Endodermal cell (in vitro differentiated cells): ENCODE measurements around the gene LMF1. TPM values are rescaled to one million over a fixed set of nuclear protein-coding genes. Genes with fewer than 3 reads are reported as not detected.
"Not testable (repeated sequence)": the region's sequence is repeated elsewhere in the genome, so short reads cannot be mapped to it uniquely, and the experiment has no call there.

ENCODE experiments used
- DNase-seq: peaks from one replicate; pipeline ENCODE4 v3.0.0-alpha.2; 2017
- H3K27ac ChIP-seq: 2 replicates; pipeline ENCODE4 v1.5.1; 2013; ENCODE audit warnings: mild to moderate bottlenecking, low read depth, low read length, moderate library complexity
- H3K27me3 ChIP-seq: 2 replicates; pipeline ENCODE4 v1.6.1; 2013; ENCODE audit warnings: mild to moderate bottlenecking, low read length, moderate library complexity; ENCODE audit not compliant: insufficient read depth, control insufficient read depth, poor library complexity, severe bottlenecking
- H3K36me3 ChIP-seq: 2 replicates; pipeline ENCODE4 v1.7.0; 2013; ENCODE audit warnings: mild to moderate bottlenecking, low read length, moderate library complexity; ENCODE audit not compliant: control insufficient read depth, insufficient read depth
- H3K4me1 ChIP-seq: one replicate; pipeline ENCODE4 v1.7.0; 2013; ENCODE audit warnings: low read length; ENCODE audit not compliant: control insufficient read depth, insufficient read depth
- H3K4me3 ChIP-seq: 2 replicates; pipeline ENCODE4 v1.5.1; 2013; ENCODE audit warnings: mild to moderate bottlenecking, low read length, moderate library complexity
- H3K9ac ChIP-seq: 2 replicates; pipeline ENCODE4 v1.6.1; 2013; ENCODE audit warnings: mild to moderate bottlenecking, low read length, moderate library complexity; ENCODE audit not compliant: poor library complexity, severe bottlenecking; ENCODE audit errors: extremely low read depth
- H3K9me3 ChIP-seq: 2 replicates; pipeline ENCODE4 v1.6.1; 2013; ENCODE audit warnings: mild to moderate bottlenecking, low read length, moderate library complexity; ENCODE audit not compliant: control insufficient read depth
- H3K27ac Mint-ChIP-seq: 2 replicates; pipeline ENCODE4 v1.8.0; 2020; ENCODE audit warnings: mixed read lengths
- H3K27me3 Mint-ChIP-seq: 2 replicates; pipeline ENCODE4 v1.8.0; 2021; ENCODE audit warnings: mild to moderate bottlenecking, mixed read lengths; ENCODE audit not compliant: insufficient read depth
- H3K36me3 Mint-ChIP-seq: 2 replicates; pipeline ENCODE4 v1.8.0; 2020; ENCODE audit warnings: low read depth, mixed read lengths
- H3K4me1 Mint-ChIP-seq: 2 replicates; pipeline ENCODE4 v1.8.0; 2020; ENCODE audit warnings: mixed read lengths
- H3K4me3 Mint-ChIP-seq: 2 replicates; pipeline ENCODE4 v1.8.0; 2020; ENCODE audit warnings: mild to moderate bottlenecking, moderate library complexity, mixed read lengths
- H3K9me3 Mint-ChIP-seq: 2 replicates; pipeline ENCODE4 v1.8.0; 2020; ENCODE audit warnings: mild to moderate bottlenecking, mixed read lengths
- WGBS, 2 experiments: methylation state at CpG; one replicate each; pipeline versions ENCODE4 v1.1.5 to v1.1.7; 2013; ENCODE audit warnings: missing lambda C conversion rate in 2 of 2, mixed read lengths in 1 of 2; ENCODE audit not compliant: insufficient coverage in 1 of 2, insufficient read length in 1 of 2; 5-methylcytosine and 5-hydroxymethylcytosine counted together
- total RNA-seq, 2 donors: library from RNA; stranded (reverse); fragmentation: NEBNext Ultra II Directional in 1 of 2; extraction: Animal tissue kit (Norgen Biotek cat#: 25700) in 1 of 2; gene quantifications; 2 replicates in 1 of 2; 3 replicates in 1 of 2; pipeline ENCODE4 v1.2.1, GENCODE V29; 2021
- TF ChIP-seq, protein P1 (sequence below): fragments of 200-600 bp; sonication (generic); conservative IDR thresholded peaks from 2 replicates; pipeline ENCODE4 v1.5.0; 2021; ENCODE audit warnings: antibody characterized with exemption, mild to moderate bottlenecking

LMF1 gene
- total RNA-seq, 2 donors from 2014 or later: 13.7 to 15.1 TPM

DNA sequence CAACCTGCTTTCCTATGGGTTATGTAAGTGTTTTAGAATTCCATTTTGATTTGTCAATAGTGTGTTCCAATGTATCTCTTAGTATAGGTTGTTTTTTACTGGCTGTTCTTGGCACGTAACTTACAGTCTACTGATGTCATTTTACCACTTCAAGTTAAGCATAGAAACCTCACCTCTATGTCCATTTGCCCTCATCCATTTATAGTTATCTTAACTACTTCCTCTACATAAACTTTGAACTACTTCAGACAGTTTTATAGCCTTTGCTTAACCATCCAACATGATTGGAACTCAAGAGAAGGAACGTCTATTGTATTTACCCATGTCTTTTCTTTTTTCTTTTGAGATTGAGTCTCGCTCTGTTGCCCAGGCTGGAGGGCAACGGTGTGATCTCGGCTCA lies 105.8 kb downstream of the LMF1 start:
- Mint-ChIP-seq H3K27ac (no peak overlapping the region), H3K9me3 (peaks cover 17% of the 10 kb centered on the region), H3K4me3 (no peak overlapping the region), H3K36me3 (peaks cover 4% of the 10 kb centered on the region), H3K27me3 (no peaks in the 10 kb centered on the region), H3K4me1 (no peaks in the 10 kb centered on the region)
- Histone ChIP-seq H3K9me3 (no peaks in the 10 kb centered on the region), H3K4me3 (no peak overlapping the region), H3K9ac (no peak overlapping the region), H3K36me3 (no peaks in the 10 kb centered on the region), H3K4me1 (no peaks in the 10 kb centered on the region), H3K27ac (no peak overlapping the region), H3K27me3 (no peaks in the 10 kb centered on the region)
- TF ChIP-seq, protein P1, sequence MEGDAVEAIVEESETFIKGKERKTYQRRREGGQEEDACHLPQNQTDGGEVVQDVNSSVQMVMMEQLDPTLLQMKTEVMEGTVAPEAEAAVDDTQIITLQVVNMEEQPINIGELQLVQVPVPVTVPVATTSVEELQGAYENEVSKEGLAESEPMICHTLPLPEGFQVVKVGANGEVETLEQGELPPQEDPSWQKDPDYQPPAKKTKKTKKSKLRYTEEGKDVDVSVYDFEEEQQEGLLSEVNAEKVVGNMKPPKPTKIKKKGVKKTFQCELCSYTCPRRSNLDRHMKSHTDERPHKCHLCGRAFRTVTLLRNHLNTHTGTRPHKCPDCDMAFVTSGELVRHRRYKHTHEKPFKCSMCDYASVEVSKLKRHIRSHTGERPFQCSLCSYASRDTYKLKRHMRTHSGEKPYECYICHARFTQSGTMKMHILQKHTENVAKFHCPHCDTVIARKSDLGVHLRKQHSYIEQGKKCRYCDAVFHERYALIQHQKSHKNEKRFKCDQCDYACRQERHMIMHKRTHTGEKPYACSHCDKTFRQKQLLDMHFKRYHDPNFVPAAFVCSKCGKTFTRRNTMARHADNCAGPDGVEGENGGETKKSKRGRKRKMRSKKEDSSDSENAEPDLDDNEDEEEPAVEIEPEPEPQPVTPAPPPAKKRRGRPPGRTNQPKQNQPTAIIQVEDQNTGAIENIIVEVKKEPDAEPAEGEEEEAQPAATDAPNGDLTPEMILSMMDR: no peak
- WGBS, 2 experiments: 91 to 95% methylated on average over 5 of the region's 5 CpGs
- DNase-seq: no peak

DNA sequence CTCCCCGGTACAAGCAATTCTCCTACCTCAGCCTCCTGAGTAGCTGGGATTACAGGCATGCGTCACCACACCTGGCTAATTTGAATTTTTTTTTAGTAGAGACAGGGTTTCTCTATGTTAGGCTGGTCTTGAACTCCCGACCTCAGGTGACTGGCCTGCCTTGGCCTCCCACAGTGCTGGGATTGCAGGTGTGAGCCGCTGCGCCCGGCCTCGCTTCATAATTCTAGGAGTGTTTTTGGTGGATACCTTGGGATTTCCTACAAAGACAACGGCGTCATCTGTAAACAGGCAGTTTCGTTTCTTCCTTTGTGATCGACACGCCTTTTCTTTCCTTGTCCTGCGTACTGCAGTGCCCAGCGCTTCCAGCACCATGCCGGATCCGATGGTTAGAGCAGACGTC lies 109.3 kb downstream of the LMF1 start:
- H3K9me3 ChIP-seq: peaks cover 12% of the 10 kb centered on the region
- no peaks in the 10 kb centered on the region for H3K36me3 ChIP-seq
- WGBS, 2 experiments: 93 to 95% methylated on average over 16 to 17 of the region's 17 CpGs
- peaks cover 36% of the 10 kb centered on the region for H3K9me3 Mint-ChIP-seq
- H3K27me3 ChIP-seq: no peaks in the 10 kb centered on the region
- H3K27ac ChIP-seq: no peak overlapping the region
- H3K36me3 Mint-ChIP-seq: no peaks in the 10 kb centered on the region
- no peaks in the 10 kb centered on the region for H3K27me3 Mint-ChIP-seq
- no peak for DNase-seq
- no peaks in the 10 kb centered on the region for H3K4me1 ChIP-seq
- H3K4me3 ChIP-seq: no peak overlapping the region
- TF ChIP-seq, protein P1: no peak
- no peak overlapping the region for H3K9ac ChIP-seq
- no peaks in the 10 kb centered on the region for H3K4me1 Mint-ChIP-seq
- no peak overlapping the region for H3K27ac Mint-ChIP-seq
- no peak overlapping the region for H3K4me3 Mint-ChIP-seq

GRCh38 chr16:860891-861290 lies 109.9 kb downstream of the LMF1 start:
- Mint-ChIP-seq H3K36me3 (no peaks in the 10 kb centered on the region), H3K4me1 (no peaks in the 10 kb centered on the region), H3K4me3 (no peak overlapping the region), H3K27me3 (no peaks in the 10 kb centered on the region), H3K9me3 (peaks cover 39% of the 10 kb centered on the region), H3K27ac (no peak overlapping the region)
- Histone ChIP-seq H3K9me3 (peaks cover 12% of the 10 kb centered on the region), H3K27ac (no peak overlapping the region), H3K36me3 (no peaks in the 10 kb centered on the region), H3K9ac (no peak overlapping the region), H3K4me3 (no peak overlapping the region), H3K4me1 (no peaks in the 10 kb centered on the region), H3K27me3 (no peaks in the 10 kb centered on the region)
- TF ChIP-seq, protein P1: no peak
- WGBS, 2 experiments: 89 to 94% methylated on average over 3 to 10 of the region's 10 CpGs
- no peak for DNase-seq

DNA sequence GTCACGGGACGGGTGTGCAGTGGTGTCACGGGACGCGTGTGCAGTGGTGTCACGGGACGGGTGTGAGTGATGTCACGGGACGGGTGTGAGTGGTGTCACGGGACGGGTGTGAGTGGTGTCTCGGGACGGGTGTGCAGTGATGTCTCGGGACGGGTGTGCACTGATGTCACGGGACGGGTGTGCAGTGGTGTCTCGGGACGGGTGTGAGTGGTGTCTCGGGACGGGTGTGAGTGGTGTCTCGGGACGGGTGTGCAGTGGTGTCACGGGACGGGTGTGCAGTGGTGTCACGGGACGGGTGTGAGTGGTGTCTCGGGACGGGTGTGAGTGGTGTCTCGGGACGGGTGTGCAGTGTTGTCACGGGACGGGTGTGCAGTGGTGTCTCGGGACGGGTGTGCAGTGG lies 111.8 kb downstream of the LMF1 start:
- H3K27me3 Mint-ChIP-seq, H3K36me3 Mint-ChIP-seq, H3K36me3 ChIP-seq, H3K4me1 Mint-ChIP-seq, H3K27ac Mint-ChIP-seq, H3K4me3 Mint-ChIP-seq, H3K4me3 ChIP-seq, DNase-seq, H3K9ac ChIP-seq, H3K27ac ChIP-seq, H3K4me1 ChIP-seq, H3K27me3 ChIP-seq: not testable (repeated sequence)
- 96 to 98% methylated on average over 20 to 25 of the region's 35 CpGs for WGBS, 2 experiments
- peaks cover 42% of the 10 kb centered on the region for H3K9me3 Mint-ChIP-seq
- H3K9me3 ChIP-seq: peaks cover 12% of the 10 kb centered on the region

DNA sequence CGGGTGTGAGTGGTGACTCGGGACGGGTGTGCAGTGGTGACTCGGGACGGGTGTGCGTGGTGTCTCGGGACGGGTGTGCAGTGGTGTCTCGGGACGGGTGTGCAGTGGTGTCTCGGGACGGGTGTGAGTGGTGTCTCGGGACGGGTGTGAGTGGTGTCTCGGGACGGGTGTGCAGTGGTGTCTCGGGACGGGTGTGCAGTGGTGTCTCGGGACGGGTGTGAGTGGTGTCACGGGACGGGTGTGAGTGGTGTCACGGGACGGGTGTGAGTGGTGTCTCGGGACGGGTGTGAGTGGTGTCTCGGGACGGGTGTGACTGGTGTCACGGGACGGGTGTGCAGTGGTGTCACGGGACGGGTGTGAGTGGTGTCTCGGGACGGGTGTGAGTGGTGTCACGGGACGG lies 112.3 kb downstream of the LMF1 start:
- not testable (repeated sequence) for H3K4me3 Mint-ChIP-seq, H3K4me3 ChIP-seq, H3K4me1 Mint-ChIP-seq, H3K4me1 ChIP-seq, H3K27ac ChIP-seq, H3K9ac ChIP-seq, DNase-seq, H3K27me3 ChIP-seq, H3K27ac Mint-ChIP-seq, H3K27me3 Mint-ChIP-seq, H3K36me3 ChIP-seq, H3K36me3 Mint-ChIP-seq
- H3K9me3 Mint-ChIP-seq: peaks cover 42% of the 10 kb centered on the region
- H3K9me3 ChIP-seq: peaks cover 12% of the 10 kb centered on the region
- 91 to 96% methylated on average over 15 to 23 of the region's 36 CpGs for WGBS, 2 experiments
